Sigmoid colon (tissue), 7 donors: ENCODE data around the gene SIK2. TPM values are rescaled to one million over a fixed set of nuclear protein-coding genes. Genes with fewer than 3 reads are reported as not detected.
A peak's percentile ranks its signal among the peaks of the same experiment; 100 is the strongest.

Experiments
- DNase-seq: peaks from one replicate; pipeline ENCODE4 v3.0.0-alpha.2; 2019
- H3K27ac ChIP-seq, 4 donors: fragments of 200-600 bp; sonication (generic); one replicate each; pipeline ENCODE4 v1.5.1; 2016 to 2019; ENCODE audit warnings: mild to moderate bottlenecking in 1 of 4
- H3K27me3 ChIP-seq, 3 donors: fragments of 200-600 bp; sonication (generic); one replicate each; pipeline ENCODE4 v1.5.1; 2019; ENCODE audit warnings: mild to moderate bottlenecking in 1 of 3
- H3K36me3 ChIP-seq, 4 donors: fragments of 200-600 bp; sonication (generic); one replicate each; pipeline ENCODE4 v1.5.1; 2016 to 2019
- H3K4me1 ChIP-seq, 4 donors: fragments of 200-600 bp; sonication (generic); one replicate each; pipeline ENCODE4 v1.5.1; 2017 to 2019
- H3K4me3 ChIP-seq, 4 donors: fragments of 200-600 bp; sonication (generic); one replicate each; pipeline ENCODE4 v1.5.1; 2017 to 2019; ENCODE audit warnings: mild to moderate bottlenecking in 2 of 4, moderate library complexity in 1 of 4
- H3K9me3 ChIP-seq, 4 donors: fragments of 200-600 bp in 3 of 4; sonication (generic) in 3 of 4; one replicate each; pipeline versions ENCODE4 v1.5.1 to v1.6.1; 2013 to 2019
- EP300 ChIP-seq, 4 donors: sonication (generic); formaldehyde crosslinking; IDR thresholded peaks; one replicate each; pipeline ENCODE4 v1.6.1; 2017; ENCODE audit warnings: antibody characterized with exemption in 4 of 4
- POLR2A ChIP-seq, 2 donors: fragments of 450-650 bp; IDR thresholded peaks; one replicate each; pipeline ENCODE4 v1.6.1; 2016; ENCODE audit warnings: antibody characterized with exemption in 2 of 2, mild to moderate bottlenecking in 2 of 2, moderate library complexity in 2 of 2
- POLR2AphosphoS5 ChIP-seq, 4 donors: sonication (generic); formaldehyde crosslinking; IDR thresholded peaks; one replicate each; pipeline ENCODE4 v1.6.1; 2017; ENCODE audit warnings: antibody characterized with exemption in 4 of 4
- WGBS, 2 donors: extraction: QIAGEN DNeasy Blood & Tissue Kit; methylation state at CpG; one replicate each; pipeline ENCODE4 v1.1.7; 2013; 5-methylcytosine and 5-hydroxymethylcytosine counted together
- intact Hi-C: fragments of 100-400 bp; cut with DNase I; formaldehyde crosslinking; loops from one replicate; pipeline ENCODE4 v1.15.1; 2023
- polyA plus RNA-seq, 3 donors: library from polyadenylated mRNA; stranded (reverse); fragments of 200-250 nt; gene quantifications; one replicate each; pipeline ENCODE4 v1.2.3, GENCODE V29; 2013
- total RNA-seq, 4 donors: library from RNA; depleted of rRNA; stranded (reverse); fragments of >200 nt; gene quantifications; one replicate each; pipeline ENCODE4 v1.1.0, GENCODE V29; 2016
- TF ChIP-seq, protein P1 (sequence below), 4 experiments: fragments of 450-650 bp in 3 of 4; fragments of 200-600 bp in 1 of 4; IDR thresholded peaks; one replicate each; pipeline ENCODE4 v1.5.1; 2016 to 2019; ENCODE audit warnings: antibody characterized with exemption in 4 of 4, mild to moderate bottlenecking in 3 of 4, moderate library complexity in 2 of 4
- donor health status: healthy with polysubstance abuse.
- donor health status: Bipolar disorder and iron deficiency.
- donor health status: healthy.

Gene SIK2
- total and polyA plus RNA-seq, 7 donors: 4.8 to 14.1 (median 10.7) TPM

DNA sequence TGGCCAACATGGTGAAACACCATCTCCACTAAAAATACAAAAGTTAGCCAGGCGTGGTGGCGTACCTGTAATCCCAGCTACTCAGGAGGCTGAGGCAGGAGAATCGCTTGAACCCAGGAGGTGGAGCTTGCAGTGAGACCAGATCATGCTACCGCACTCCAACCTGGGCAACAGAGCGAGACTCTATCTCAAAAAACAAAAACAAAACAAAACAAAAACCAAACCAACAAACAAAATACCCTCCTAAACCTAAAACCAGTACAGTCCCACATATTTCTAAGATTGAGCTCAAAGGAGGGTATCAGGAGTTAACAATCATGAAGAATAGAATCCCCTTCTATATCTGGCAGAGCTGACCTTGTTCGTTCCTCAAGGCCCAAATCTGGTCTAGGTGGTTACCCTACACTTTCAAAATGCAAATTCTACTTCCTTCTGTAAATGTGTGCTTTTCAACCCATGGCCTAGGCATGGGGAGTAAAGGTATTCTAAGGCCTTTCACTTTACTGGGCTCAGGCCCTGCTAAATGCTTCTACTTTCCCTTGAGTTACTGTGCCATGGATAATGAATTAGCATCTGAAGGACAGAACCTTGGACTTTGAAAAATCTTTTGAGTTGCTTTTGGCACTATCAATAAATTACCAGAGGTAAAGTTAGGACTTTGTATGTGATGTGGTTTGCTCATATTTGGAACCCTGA, 174.3 kb downstream of the SIK2 start:
- TF ChIP-seq POLR2A (IDR thresholded peaks at IDR 0.05): no peak
- TF ChIP-seq, protein P1, sequence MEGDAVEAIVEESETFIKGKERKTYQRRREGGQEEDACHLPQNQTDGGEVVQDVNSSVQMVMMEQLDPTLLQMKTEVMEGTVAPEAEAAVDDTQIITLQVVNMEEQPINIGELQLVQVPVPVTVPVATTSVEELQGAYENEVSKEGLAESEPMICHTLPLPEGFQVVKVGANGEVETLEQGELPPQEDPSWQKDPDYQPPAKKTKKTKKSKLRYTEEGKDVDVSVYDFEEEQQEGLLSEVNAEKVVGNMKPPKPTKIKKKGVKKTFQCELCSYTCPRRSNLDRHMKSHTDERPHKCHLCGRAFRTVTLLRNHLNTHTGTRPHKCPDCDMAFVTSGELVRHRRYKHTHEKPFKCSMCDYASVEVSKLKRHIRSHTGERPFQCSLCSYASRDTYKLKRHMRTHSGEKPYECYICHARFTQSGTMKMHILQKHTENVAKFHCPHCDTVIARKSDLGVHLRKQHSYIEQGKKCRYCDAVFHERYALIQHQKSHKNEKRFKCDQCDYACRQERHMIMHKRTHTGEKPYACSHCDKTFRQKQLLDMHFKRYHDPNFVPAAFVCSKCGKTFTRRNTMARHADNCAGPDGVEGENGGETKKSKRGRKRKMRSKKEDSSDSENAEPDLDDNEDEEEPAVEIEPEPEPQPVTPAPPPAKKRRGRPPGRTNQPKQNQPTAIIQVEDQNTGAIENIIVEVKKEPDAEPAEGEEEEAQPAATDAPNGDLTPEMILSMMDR (IDR thresholded peaks at IDR 0.05): no peak
- no peak for TF ChIP-seq EP300 (IDR thresholded peaks at IDR 0.05)
- TF ChIP-seq POLR2AphosphoS5 (IDR thresholded peaks at IDR 0.05): no peak
- Histone ChIP-seq H3K4me1 (no peaks in the 10 kb centered on the region), H3K9me3 (no peaks in the 10 kb centered on the region), H3K4me3 (no peak overlapping the region), H3K36me3 (no peaks in the 10 kb centered on the region), H3K27ac (peak overlapping the region in 1 of 4 donors; percentile 6), H3K27me3 (no peaks in the 10 kb centered on the region)
- no peak for DNase-seq
- 80 to 90% methylated on average over 6 of the region's 6 CpGs for WGBS, 2 donors
- intact Hi-C loops: loop anchor here (1.0 to 5.0 kb wide), 4 partner anchors 66 to 211 kb away; partner anchors contain the start of gene SIK2

DNA sequence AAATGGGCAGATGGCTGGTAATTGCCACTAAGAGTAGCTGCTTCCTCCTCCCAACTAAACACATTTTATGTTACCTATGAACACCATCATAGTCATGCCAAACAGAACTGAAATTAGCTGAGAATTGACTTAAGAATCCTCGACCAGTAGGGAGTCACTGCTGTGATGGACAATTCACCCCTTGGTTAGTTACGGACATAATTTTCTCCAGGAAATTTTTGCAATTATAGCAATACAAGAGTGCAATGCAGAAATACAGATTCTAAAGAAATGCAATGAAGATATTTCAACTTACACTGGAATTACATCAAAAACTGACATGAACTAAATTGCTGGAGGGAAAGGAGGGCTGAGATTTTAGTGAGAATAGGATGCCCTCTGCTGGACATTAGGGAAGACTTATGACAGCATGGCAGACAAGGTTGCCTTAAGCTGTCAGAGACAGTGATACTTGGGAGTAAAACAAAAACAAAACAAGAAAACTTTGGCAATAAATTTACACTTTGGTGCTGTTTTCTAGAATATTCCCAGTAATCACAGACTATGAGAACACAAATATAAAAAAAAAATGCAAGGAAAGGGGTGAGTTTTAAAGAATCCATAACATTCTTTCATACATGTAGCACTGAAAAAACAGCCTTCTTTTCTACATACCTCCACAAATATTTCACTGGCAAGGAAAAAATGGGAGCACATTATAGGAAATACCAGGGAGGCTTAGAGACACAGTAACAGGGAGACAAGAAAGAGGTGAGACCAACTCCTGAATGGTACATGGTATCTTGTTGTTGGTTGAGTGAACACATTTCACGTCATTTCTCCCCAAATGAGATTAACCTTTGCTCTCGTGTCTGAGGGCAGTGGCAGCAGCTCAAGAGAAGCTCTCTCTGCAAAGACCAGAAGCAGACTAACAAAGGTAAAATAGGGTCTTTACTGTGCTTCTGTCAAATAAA, 175.1 kb downstream of the SIK2 start:
- 60 to 75% methylated on average over 4 of the region's 4 CpGs for WGBS, 2 donors
- intact Hi-C loops: loop anchor here (1.0 to 5.0 kb wide), 4 partner anchors 65 to 212 kb away; partner anchors contain the start of gene SIK2
- peak overlapping the region in 1 of 4 donors; percentile 6 for H3K27ac ChIP-seq

DNA sequence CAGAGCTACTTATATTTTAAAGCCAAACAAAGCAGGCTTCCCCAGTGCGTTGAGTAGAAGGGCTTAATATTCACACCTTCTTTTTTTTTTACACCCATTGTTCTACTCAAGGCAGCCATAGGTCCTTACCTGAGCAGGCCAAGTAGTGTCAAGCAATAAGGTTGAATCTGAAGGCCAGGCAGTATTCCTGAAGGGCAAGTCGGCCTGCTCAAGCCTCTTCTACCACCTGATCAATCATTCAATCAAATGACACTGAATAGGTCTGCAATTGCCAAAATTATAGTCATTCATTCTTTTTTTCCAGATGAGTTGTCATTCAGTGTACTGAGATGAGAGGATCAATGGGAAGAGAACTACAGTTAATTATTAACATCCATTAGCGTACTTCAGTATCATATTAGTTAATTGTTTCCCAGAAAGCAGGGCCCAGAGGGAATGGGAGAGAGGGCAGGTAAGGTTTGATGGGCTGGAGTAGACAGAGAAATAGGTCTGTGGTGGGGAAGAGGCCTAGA, 175.9 kb downstream of the SIK2 start:
- intact Hi-C loops: loop anchor here (5.0 kb wide), 2 partner anchors 64 to 191 kb away; no protein-coding TSS in a partner anchor
- H3K4me1 ChIP-seq: no peaks in the 10 kb centered on the region

More for the DNA sequence above, 175.1 kb downstream of the SIK2 start:
- no peak for TF ChIP-seq EP300 (IDR thresholded peaks at IDR 0.05)
- no peak for TF ChIP-seq POLR2A (IDR thresholded peaks at IDR 0.05)
- TF ChIP-seq, protein P1 (IDR thresholded peaks at IDR 0.05): peak; percentile 69 to 83 (median 76)
- no peaks in the 10 kb centered on the region for H3K9me3 ChIP-seq
- H3K4me1 ChIP-seq: no peaks in the 10 kb centered on the region
- H3K27me3 ChIP-seq: no peaks in the 10 kb centered on the region
- DNase-seq: no peak
- no peak overlapping the region for H3K4me3 ChIP-seq
- H3K36me3 ChIP-seq: no peaks in the 10 kb centered on the region

DNA sequence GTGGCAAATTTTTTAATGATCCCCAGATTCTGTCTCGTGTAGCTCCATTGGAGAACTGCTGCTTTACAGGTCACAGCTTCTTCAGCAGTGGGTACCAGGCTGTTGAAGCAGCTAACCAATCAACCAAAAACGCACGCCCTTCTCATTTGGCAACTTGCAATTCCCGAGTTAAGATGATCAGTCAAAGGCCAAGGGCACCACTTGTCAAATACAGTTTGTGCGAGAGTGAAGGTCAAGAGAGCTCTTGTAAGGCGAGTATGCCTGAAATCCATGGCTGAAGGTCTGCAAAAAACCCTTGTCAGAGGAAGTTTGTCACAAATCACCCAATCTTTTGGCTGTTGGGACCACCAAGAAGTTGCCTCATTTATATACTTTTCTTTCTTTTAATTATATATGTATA, 176.9 kb downstream of the SIK2 start:
- WGBS, 2 donors: 86 to 91% methylated on average over 6 of the region's 6 CpGs
- Histone ChIP-seq H3K4me3 (no peak overlapping the region), H3K27ac (no peak overlapping the region), H3K36me3 (peaks cover 0 to 3% (median 0%) of the 10 kb centered on the region in 4 donors), H3K27me3 (no peaks in the 10 kb centered on the region), H3K4me1 (no peaks in the 10 kb centered on the region), H3K9me3 (no peaks in the 10 kb centered on the region)
- intact Hi-C loops: loop anchor here (5.0 kb wide), 2 partner anchors 63 to 192 kb away; no protein-coding TSS in a partner anchor
- DNase-seq: no peak
- TF ChIP-seq, protein P1 (IDR thresholded peaks at IDR 0.05): no peak
- TF ChIP-seq POLR2A (IDR thresholded peaks at IDR 0.05) (no peak), EP300 (IDR thresholded peaks at IDR 0.05) (no peak), POLR2AphosphoS5 (IDR thresholded peaks at IDR 0.05) (no peak)

More for the DNA sequence above, 175.9 kb downstream of the SIK2 start:
- H3K27ac ChIP-seq: no peak overlapping the region
- 59 to 84% methylated on average over 3 of the region's 3 CpGs for WGBS, 2 donors
- TF ChIP-seq, protein P1 (IDR thresholded peaks at IDR 0.05): no peak
- TF ChIP-seq EP300 (IDR thresholded peaks at IDR 0.05): no peak
- no peak for TF ChIP-seq POLR2AphosphoS5 (IDR thresholded peaks at IDR 0.05)
- TF ChIP-seq POLR2A (IDR thresholded peaks at IDR 0.05): no peak
- H3K36me3 ChIP-seq: no peaks in the 10 kb centered on the region
- no peak for DNase-seq
- H3K27me3 ChIP-seq: no peaks in the 10 kb centered on the region
- H3K4me3 ChIP-seq: no peak overlapping the region
- no peaks in the 10 kb centered on the region for H3K9me3 ChIP-seq

Other genes with a start within 250 kb of the SIK2 start
- gene POU2AF1, start 223.2 kb upstream of the SIK2 start, total RNA-seq: under 1 TPM in 1 of 4 donors, not detected in 3; 0.16 TPM
- gene POU2AF1, start 223.2 kb upstream of the SIK2 start, polyA plus RNA-seq: 10 to 100 TPM in 1 of 3 donors, 1 to 10 TPM in 1, under 1 TPM in 1; 0.92 to 27.0 (median 1.2) TPM
- not detected for gene BTG4, start 90.1 kb upstream of the SIK2 start, total RNA-seq
- gene BTG4, start 90.1 kb upstream of the SIK2 start, polyA plus RNA-seq: not detected
- not detected for gene HOATZ, start 87.7 kb upstream of the SIK2 start, total RNA-seq
- gene HOATZ, start 87.7 kb upstream of the SIK2 start, polyA plus RNA-seq: not detected
- 10 to 100 TPM; 36.0 to 65.8 (median 48.1) TPM for gene LAYN, start 61.7 kb upstream of the SIK2 start, total RNA-seq
- gene LAYN, start 61.7 kb upstream of the SIK2 start, polyA plus RNA-seq: 1 to 10 TPM; 1.4 to 5.9 (median 4.8) TPM
- gene PPP2R1B, start 163.9 kb downstream of the SIK2 start, total RNA-seq: 10 to 100 TPM; 13.5 to 16.0 (median 14.8) TPM
- gene PPP2R1B, start 163.9 kb downstream of the SIK2 start, polyA plus RNA-seq: 10 to 100 TPM in 2 of 3 donors, 1 to 10 TPM in 1; 9.0 to 17.8 (median 14.9) TPM